Activated gamma-delta T cell treated with anti-CD3 and anti-CD28 coated beads, Interleukin-2, amount 50 U/mL, for 16 hours (primary cell): ENCODE data around the gene PAK1.
A peak's percentile ranks its signal among the peaks of the same experiment; 100 is the strongest.
"Not testable (repeated sequence)": the region's sequence is repeated elsewhere in the genome, so short reads cannot be mapped to it uniquely, and the experiment has no call there.

Experiments used
- DNase-seq: peaks from one replicate; pipeline ENCODE4 v3.0.0-alpha.2; 2020; ENCODE audit warnings: low read depth

PAK1 gene

GRCh38 chr11:77473801-77474683 is at the start of gene PAK1:
Gene PAK1 (minus strand): TSS chr11:77474094. CDS start chr11:77392520, 81,574 bp downstream.
- DNase-seq: peak; percentile 81

DNA sequence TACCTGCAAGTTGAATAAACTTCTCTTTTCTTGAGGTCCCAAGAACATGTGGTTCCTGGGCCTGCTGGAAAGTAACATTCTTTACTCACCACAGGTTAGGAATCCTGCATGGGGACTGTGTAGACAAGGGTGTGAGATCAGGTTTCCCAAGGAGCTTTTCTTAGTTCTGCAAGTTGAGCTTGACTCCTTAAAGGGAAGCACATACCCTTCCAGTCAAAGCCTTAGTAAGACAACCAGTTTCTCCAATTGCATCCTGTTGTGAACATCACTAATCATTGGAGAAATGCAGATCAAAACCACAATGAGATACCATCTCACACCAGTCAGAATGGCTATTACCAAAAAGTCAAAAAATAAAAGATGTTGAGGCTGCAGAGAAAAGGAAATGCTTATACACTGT is 48.3 kb upstream of the PAK1 start:
- no peak for DNase-seq

- DNase-seq: no peak
Measured at GRCh38 chr11:77519847-77520246, 46.0 kb upstream of the PAK1 start.

DNA sequence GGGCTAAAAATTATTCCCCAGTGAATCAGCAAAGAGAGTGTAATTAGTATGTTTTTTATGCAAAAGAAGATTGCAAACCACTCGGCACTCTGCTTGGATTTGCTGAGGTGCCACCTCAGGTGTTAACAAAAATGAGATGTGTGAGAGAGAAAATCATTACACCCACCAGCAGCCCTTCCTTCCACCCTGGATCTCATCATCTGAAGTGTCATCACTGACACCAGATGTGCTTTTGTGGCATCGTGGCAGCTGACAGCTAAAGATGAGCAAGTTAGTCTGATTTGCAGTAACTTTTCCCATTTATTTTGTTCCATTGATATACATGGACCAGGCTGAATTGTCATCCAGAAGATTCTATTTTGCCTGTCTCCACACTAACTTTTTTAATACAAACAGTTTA is 44.6 kb upstream of the PAK1 start:
- no peak for DNase-seq

- DNase-seq: no peak
Measured at GRCh38 chr11:77517753-77518152, 43.9 kb upstream of the PAK1 start.

- DNase-seq: no peak
Measured at GRCh38 chr11:77517226-77517625, 43.3 kb upstream of the PAK1 start.

- DNase-seq: no peak
Measured at GRCh38 chr11:77515483-77515882, 41.6 kb upstream of the PAK1 start.

DNA sequence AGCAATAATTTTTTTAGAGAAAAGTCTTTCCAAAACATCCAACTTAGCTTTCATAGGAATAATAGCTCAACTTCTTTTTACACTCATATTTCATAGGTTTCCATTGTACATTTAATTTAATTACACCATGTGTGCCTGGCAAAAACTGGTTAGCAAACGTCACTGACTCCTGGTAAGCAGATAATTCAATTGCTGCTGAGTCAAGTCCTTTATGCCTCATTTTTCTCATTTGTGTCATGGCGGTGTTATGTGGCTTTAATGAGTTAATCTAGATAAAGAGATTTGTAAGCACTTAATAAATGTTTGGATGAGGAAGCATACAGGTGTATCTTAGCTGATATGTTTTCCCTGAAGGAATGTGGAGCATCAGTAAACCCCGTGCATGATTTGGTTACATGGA is 41.2 kb upstream of the PAK1 start:
- no peak for DNase-seq

- no peak for DNase-seq
Measured at GRCh38 chr11:77512092-77512491, 38.2 kb upstream of the PAK1 start.

DNA sequence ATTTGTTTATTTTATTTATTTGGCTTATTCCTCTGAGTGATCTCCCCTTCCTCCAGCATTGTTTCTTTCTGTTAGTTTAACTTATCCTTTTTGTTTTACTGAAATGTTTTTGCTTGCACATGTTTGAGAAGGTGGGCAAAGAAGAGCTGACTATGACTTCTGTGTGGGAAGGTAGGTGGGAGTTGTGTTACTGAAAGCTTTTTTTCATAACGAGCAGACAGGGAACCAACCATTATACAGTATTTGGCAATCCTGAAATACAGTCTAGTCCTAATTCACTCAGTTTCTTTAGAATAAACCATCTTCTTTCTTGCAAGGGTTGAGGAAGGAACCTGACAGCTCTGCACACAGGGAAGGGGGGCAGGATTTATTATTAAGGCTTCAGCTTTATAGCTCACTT is 37.0 kb upstream of the PAK1 start:
- no peak for DNase-seq

DNA sequence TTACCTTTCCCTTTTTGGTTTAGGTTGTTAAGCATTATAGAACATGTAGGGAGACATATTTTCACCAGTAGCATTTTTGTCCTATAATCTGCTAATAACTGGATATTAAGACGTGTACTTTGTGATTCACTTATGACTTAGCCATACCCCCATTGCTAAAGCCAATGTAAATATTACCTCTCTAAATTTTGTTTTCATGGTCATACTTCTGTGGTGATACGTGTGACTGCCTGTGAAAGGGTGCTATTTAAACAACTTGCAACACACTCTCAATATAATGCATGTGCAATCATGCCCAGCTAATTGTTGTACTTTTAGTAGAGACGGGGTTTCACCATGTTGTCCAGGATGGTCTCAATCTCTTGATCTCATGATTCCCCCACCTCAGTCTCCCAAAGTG is 36.2 kb upstream of the PAK1 start:
- DNase-seq: no peak

DNA sequence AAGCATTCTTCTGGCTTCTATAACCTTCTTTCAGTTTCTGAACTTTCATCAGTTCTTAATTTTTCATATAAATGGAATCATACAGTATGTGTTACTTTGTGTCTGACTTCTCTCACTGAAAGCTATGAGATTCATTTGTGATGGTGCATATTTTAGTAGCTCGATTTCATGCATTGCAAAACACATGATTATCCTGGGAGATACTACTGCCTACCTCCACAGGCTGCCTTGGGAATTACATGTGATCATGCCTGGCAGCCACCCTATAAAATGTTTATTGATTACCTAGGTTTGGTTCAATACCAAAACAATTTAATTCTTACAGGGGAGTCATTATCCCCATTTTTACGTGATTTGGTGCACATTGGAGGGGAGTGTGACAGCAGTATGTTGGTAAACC is 34.1 kb upstream of the PAK1 start:
- no peak for DNase-seq

GRCh38 chr11:77506857-77507256 is 33.0 kb upstream of the PAK1 start:
- no peak for DNase-seq

- no peak for DNase-seq
Measured at GRCh38 chr11:77505956-77506355, 32.1 kb upstream of the PAK1 start.

- no peak for DNase-seq
Measured at GRCh38 chr11:77503006-77503405, 29.1 kb upstream of the PAK1 start.

DNA sequence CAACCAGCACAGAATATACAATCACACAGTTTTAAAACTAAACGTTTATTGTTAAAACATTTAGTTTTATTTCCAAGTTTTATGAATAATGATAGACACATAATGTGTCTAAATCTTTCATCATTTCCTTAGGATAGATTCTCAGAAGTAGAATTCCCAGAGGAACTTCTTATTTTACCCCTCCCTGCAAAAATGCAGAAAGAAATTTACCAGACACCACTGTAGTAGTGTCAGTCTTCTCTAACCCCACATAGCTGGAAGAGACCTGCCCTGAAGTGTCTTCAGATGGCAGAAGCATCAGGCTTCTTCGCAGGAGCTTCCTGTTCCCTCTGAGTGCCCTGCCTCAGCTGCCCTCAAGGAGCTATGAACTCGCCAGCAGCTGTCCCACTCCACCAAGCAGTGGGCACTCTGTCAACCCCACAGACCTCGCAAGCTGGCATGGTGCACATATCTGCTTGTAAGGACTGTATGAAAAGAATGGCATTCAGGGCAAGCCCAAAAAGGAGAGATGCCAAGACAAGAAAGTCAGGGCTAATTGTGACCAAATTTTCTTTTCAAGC is 28.5 kb upstream of the PAK1 start:
- no peak for DNase-seq

GRCh38 chr11:77501758-77502157 is 27.9 kb upstream of the PAK1 start:
- DNase-seq: no peak

DNA sequence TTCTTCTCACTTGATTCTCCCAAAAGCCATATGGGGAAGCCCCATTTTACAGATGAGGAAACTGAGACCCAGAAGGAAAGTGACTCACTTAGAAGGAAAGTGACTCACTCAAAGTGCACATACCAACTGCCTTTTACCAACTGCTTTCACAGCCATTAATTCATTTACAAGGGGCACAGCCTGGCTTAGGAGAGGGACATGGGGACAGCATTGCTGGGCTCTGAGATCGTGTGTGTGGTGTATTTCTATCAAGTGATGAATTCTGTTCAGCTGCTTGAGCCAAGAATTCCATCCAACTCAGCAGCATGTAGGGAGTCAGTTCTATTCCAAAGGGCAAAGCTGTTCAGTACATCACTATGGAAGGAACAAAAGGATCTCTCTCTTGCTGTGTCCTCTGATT is 23.5 kb upstream of the PAK1 start:
- no peak for DNase-seq

- no peak for DNase-seq
Measured at GRCh38 chr11:77495526-77495925, 21.6 kb upstream of the PAK1 start.

DNA sequence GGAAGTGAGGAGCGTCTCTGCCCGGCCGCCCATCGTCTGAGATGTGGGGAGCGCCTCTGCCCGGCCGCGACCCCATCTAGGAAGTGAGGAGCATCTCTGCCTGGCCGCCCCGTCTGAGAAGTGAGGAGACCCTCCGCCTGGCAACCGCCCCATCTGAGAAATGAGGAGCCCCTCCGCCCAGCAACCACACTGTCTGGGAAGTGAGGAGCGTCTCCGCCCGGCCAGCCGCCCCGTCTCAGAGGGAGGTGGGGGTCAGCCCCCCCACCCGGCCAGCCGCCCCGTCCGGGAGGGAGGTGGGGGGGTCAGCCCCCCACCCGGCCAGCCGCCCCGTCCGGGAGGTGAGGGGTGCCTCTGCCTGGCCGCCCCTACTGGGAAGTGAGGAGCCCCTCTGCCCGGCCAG is 16.1 kb upstream of the PAK1 start:
- DNase-seq: not testable (repeated sequence)

- no peak for DNase-seq
Measured at GRCh38 chr11:77487790-77488189, 13.9 kb upstream of the PAK1 start.

DNA sequence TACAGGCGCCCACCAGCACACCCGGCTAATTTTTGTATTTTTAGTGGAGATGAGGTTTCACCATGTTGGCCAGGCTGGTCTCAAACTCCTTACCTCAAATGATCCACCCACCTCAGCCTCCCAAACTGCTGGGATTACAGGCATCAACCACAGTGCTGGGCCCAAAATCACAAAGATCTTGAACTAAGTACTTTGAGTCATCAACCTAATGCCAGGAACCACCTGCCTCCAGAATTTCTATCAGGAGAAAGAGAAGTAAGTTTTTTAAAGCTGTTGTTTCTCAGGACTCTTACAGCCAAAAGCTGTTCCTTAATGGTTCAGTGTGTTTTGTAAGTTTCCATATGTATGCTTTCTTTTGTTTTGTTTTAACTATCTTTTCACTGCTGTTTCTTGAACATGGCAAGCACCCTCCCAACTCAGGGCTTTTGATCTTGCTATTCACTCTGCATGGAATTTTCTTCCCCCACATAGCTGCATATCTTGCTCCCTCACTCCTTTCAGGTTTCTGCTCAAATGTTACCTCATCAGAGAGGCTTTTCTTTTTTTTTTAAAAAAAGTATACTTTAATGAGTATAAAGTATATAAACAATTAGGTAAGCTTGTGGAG is 6.0 kb upstream of the PAK1 start:
- no peak for DNase-seq

GRCh38 chr11:77475206-77475605 is 1.3 kb upstream of the PAK1 start:
- DNase-seq: no peak
